Measurements from ENCODE around the gene SUSD2.

- TF ChIP-seq CTCF (conservative IDR thresholded peaks at IDR 0.05), result no peak
- TF ChIP-seq ZFX (IDR thresholded peaks at IDR 0.05), result no peak
Measured at GRCh38 chr22:24157822-24158135, 23.5 kb upstream of the SUSD2 start.
